GM18507 (cell line): ENCODE data around the gene GADD45G.

Experiments used
- DNase-seq: peaks from one replicate; pipeline ENCODE4 v3.0.0; 2011; ENCODE audit warnings: low read depth; ENCODE audit not compliant: insufficient read length; ENCODE audit errors: extremely low spot score
- FAIRE-seq: peaks from 2 replicates; lab custom pipeline; 2011; peaks lifted over from hg19 to GRCh38; lab: Jason Lieb, UNC

GADD45G gene

DNA sequence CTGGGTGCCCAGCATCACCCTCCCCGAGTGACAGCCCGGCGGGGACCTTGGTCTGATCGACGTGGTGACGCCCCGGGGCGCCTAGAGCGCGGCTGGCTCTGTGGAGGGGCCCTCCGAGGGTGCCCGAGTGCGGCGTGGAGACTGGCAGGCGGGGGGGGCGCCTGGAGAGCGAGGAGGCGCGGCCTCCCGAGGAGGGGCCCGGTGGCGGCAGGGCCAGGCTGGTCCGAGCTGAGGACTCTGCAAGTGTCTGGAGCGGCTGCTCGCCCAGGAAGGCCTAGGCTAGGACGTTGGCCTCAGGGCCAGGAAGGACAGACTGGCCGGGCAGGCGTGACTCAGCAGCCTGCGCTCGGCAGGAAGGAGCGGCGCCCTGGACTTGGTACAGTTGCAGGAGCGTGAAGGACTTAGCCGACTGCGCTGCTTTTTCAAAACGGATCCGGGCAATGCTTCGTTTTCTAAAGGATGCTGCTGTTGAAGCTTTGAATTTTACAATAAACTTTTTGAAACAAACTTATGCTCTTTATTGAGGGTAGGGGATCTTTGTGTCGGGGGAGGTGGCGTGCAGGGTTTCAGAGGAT, 1.3 kb downstream of the GADD45G start:
- FAIRE-seq (no peak), DNase-seq (no peak)

GRCh38 chr9:89606624-89607311, 2.0 kb downstream of the GADD45G start:
- no peak for FAIRE-seq
- no peak for DNase-seq

DNA sequence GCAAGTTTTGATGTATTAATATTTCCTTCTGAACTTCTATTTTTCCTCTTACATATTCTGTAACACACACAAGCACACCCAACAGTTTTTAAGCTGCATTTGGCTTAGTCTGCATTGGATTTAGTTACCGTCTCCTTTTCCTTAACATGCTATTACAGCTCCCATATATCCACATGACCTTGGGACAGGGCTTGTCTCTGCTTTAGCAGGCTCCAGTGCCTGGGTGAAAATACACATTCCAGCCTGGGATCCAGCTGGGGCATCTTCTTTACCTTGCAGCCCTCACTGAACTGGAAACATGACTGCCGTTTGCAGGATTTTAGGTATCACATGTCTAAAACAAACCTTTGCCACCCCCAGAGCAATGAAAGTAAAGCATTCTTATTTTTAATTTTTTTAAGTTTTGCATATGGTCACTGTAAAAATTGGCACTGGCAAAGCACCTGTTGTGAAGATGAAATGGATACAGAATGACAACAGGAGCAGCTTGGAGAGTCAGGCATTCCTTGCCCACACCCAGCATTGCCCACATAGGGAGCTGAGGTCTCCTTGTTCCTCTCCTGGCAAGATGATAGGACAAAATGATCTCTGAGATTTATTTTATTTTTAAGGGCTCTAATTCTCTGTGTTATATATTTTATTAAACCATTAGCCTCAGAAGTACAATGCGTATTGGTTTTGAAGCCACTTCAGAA, 4.0 kb downstream of the GADD45G start:
- DNase-seq (no peak), FAIRE-seq (no peak)

DNA sequence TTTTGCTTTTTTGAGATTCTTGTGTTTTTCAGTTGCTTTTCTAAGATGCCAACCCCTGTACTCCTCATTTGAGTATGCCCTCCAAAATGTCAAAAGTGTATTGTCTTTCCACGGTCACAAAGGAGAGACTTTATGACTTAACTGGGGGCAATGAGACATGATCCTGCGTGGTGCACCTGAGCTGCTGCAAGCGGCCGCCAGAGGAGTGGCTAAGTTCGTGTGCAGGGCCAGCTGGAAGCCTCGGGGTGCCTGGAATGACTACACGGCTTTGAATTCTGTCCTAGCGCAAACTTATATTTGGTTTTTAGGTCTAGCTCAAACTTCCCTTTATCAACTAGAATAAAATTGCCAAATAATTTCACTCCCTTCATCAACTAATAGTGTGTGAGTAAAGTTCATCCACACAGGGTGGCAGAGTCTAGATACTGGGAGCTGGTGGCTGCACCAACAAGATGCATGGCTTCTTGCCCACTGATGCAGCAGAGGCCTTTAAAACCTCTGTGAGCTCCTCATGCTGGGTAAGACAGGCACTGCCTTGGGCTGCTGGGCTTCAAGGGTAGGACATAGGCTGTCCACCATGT, 4.7 kb downstream of the GADD45G start:
- DNase-seq (no peak), FAIRE-seq (no peak)

DNA sequence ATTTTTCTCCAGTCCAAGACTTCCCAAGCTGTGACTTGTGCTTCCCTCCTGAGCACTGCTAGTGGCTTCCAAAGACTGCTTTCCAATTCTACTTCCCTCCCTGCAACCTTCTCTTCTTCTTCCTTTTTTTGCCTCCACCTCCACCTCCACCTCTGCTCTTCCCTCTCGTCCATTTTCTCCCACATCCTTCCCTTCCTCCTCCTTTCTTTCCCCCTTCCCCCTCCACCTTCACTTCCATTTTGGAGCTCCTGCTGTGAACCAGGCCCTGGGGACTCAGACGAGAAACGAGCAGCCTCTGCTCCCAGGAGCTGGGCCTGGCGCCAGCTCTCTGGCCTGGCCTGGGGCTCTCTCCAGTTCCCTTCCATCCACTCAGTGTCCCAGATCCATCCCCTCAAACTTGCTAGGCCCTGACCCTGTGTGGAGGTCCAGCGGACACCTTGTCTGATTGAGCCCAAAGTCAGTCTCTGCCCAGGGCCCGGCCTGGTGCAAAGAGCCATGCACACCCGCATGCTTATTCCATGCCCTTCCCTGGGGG, 5.6 kb downstream of the GADD45G start:
- FAIRE-seq (no peak), DNase-seq (no peak)

GRCh38 chr9:89611425-89611824, 6.6 kb downstream of the GADD45G start:
- DNase-seq (no peak), FAIRE-seq (no peak)

DNA sequence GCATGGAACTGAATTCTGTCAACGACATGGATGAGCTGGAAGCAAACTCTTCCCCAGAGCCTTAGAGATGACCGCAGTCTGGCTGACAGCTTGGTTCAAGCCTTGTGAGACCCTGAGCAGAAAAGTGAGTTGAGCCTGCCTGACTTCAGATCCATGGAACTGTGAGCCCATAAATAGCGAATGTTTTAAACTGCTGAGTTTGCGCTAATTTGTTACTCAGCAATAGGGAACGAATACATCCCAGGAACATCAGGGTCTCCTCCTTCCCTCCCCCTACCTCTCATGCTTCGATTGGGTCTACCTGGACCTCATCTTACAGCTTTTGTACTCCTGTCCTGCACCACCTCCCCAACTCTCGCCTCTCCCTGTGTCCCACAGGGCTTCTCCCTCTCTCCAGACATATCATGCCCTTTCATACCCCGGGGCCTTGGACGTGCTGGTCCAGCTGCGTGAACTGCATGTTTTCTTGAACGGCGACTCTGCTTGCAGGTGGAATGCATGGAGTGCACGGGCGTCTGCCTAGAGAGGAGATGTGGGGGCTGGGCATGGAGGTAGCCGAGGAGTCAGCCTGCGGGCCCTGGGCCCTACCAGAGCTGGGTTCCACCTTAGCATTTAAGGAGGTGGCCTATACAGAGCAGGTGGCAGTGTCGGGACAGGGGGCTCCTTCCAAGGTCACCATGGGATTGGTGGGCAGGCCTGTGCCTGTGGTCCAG, 7.9 kb downstream of the GADD45G start:
- no peak for FAIRE-seq
- no peak for DNase-seq

DNA sequence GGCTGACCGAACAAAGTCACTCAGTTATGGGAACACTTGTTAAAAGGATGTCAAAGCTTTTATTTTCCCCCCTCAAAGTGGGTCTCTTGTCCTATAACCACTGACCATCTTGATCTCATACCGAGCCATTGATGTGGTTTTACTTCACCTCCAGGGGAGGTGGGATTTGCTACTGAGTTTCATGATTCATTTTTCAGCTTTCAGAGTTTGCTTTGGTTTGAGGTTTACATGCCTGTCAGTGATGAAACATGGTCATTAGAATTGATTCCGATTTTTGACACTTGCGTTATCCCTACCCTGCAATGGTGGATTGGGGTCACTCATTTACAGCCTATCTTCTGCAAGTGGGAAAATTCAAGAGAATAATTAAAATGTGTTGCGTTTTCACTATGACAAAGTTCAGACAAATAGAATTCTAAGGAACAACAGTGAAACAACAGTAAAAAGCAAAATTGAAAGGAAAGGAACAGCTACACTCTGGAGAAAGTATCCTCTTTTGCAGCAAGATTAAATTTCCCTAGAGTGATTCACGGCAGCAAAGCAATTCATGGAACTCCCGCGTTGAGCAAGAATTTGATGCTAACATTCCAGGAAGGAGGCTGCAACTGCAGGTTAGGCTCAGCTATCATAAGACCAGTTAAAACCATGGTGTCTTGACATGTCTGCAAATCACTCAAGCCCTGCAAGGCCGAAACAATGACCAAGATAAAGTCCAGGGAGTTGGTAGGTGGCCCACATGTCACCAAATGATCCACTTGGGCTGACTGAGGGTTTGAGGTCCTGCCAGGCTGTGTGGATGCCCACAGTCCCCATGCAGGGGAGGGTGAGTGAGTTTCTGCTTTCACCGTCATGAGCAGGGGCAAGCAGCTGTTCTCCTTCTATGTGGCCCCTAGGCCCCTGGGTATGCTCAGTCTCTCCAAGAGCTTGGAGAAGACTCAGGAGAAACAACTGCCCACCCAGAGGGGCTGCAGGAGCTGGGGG, 9.4 kb downstream of the GADD45G start:
- DNase-seq (no peak), FAIRE-seq (no peak)

- DNase-seq: no peak
- FAIRE-seq: no peak
These were observed 10.8 kb downstream of the GADD45G start for GRCh38 chr9:89615661-89616060.

DNA sequence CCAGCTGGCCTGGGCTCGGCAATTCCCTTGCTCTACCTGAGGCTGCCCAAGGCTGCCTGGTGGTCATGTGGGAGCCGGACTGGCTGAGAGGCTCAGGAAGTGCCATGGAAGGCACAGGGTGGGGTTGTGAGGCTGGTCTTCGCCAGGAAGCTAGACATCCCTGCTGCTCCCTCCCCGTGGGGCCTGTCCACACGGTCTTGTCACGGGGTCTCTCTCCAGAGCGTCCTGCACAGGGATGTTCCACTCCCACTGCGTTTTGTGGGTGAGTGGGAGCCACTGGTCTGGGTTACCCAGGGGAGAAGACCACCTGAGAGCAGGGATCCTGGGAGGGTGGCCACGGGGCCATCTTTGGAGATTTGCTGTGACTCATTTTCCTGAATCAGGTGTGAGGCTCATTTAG, 11.6 kb downstream of the GADD45G start:
- no peak for FAIRE-seq
- no peak for DNase-seq

- no peak for FAIRE-seq
These were observed 13.2 kb downstream of the GADD45G start for GRCh38 chr9:89617978-89618377.

GRCh38 chr9:89619019-89619418, 14.2 kb downstream of the GADD45G start:
- DNase-seq (no peak), FAIRE-seq (no peak)

More at GRCh38 chr9:89617978-89618377, 13.2 kb downstream of the GADD45G start:
- DNase-seq: no peak

DNA sequence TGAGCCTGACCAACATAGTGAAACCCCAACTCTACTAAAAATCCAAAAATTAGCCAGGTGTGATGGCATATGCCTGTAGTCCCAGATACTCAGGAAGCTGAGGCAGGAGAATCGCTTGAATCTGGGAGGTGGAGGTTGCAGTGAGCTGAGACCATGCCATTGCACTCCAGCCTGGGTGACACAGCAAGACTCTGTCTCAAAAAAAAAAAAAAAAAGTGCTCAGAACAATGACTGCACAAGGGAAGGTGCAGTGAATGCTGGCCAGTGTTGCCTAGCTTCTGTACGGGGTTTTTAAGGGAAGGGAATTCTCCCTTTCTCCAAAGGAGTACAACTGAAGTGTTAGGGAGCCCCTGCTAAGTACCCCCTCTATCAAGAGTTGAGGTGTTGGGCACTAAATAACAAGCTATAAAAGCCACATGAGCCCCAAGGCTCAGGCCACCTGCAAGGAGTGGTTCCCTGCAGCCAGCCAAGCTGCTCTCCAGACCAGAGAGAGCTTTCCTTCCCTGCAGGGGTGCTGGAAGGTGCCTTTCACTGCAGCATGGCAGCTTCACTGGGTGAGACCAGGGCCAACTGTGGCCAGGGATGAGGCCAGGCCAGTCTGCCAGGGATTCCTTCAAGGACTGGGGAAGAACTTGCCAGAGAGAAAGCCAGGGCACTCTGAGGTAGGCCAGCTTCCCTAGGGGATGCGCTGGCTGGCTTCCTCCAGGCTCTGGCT, 14.8 kb downstream of the GADD45G start:
- DNase-seq (no peak), FAIRE-seq (no peak)

DNA sequence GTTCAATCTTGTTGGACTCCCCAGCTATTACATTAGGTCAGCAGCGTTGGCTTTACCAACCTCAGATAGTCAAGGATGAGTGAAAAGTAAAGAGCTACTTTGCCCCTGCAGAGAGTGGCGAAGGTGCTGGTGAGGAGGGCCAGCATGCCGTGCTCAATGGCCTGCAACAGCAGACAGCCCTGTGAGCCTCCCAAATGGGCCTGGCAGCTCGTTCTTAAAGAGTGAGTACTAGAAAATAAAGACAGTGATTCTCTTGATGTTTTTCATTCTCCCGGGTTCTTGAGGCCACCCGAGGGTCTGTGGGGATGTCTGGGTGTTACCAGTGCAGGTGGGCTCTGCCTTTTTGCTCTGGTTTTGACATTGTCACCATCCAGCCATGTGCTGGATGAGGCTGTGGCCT, 16.2 kb downstream of the GADD45G start:
- DNase-seq (no peak), FAIRE-seq (no peak)

GRCh38 chr9:89621676-89622075, 16.9 kb downstream of the GADD45G start:
- FAIRE-seq: no peak
- DNase-seq: no peak

GRCh38 chr9:89622933-89623861, 18.4 kb downstream of the GADD45G start:
- FAIRE-seq (no peak), DNase-seq (no peak)

GRCh38 chr9:89623925-89624420, 19.2 kb downstream of the GADD45G start:
- DNase-seq: no peak
- no peak for FAIRE-seq
